ENCODE data around the gene PIGU. TPM values are rescaled to one million over a fixed set of nuclear protein-coding genes. Genes with fewer than 3 reads are reported as not detected.
A peak's percentile ranks its signal among the peaks of the same experiment; 100 is the strongest.

PIGU gene
- total RNA-seq, 1 experiment from 2014 or later = 32.8 TPM

DNA sequence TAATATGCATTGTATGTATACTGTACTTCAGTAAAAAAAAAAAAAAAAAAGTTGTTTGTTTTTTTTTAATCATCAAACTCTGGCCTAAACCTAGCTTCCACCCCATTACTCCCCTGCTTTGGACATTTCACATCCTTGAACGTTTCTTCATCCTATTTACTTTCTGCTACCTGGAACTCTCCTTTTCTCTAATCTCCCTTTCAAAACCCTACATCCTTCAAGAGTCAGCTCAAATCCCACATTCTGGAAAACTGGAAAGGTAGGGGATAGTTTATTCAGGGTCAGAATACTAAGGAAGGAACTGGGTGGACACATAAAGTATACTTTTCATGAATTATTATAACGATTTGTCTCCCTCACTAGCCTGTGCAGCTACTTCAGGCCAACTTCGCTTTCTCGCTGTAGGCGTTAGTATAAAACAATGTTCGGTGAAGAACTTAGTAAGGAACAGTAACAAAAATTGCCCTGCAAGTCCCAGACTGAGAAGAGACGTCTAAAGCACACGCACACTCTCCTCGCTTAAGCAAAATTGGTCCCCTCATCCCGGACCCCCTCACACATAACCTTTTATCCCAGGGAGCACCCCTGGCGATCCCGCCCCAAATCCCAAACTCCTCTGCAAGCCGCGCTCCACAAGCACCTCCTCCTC is 775 bp downstream of the PIGU start:
- no peak overlapping the region for H4K8ac ChIP-seq (replicated peaks; ENCODE audit: insufficient read length, low read depth, low read length)
- H3K9me3 ChIP-seq (ENCODE audit: control insufficient read depth, low read depth, low read length) = no peaks in the 10 kb centered on the region
- no CpG with 5 or more reads among the region's 14 CpGs for WGBS (ENCODE audit: extremely low coverage, insufficient read length, low lambda C conversion rate)
- H3T11ph ChIP-seq (ENCODE audit: low read length) = no peak overlapping the region
- H2AK5ac ChIP-seq (ENCODE audit: insufficient read length, low read length) = no peak overlapping the region
- no peaks in the 10 kb centered on the region for H3K27me3 Mint-ChIP-seq (ENCODE audit: low read depth)
- H3K4me1 Mint-ChIP-seq = peaks cover 8 to 9% of the 10 kb centered on the region in 2 experiments
- no peak overlapping the region for H2BK15ac ChIP-seq (ENCODE audit: low read depth, low read length)
- H3K23me2 ChIP-seq (ENCODE audit: insufficient read length, low read depth, low read length, poor library complexity, severe bottlenecking) = peaks cover 4% of the 10 kb centered on the region
- no peak overlapping the region for H2BK20ac ChIP-seq (ENCODE audit: low read depth, low read length, poor library complexity, severe bottlenecking)
- peaks cover 5% of the 10 kb centered on the region for H3K79me1 ChIP-seq (ENCODE audit: insufficient read depth, low read depth, low read length, poor library complexity, severe bottlenecking)
- peak overlapping the region; percentile 87 to 95 (median 92); a peak in 6 of 7 replicates for H3K27ac Mint-ChIP-seq
- H2BK5ac ChIP-seq (ENCODE audit: insufficient read length, low read length) = no peak overlapping the region
- no peaks in the 10 kb centered on the region for H3K9me3 Mint-ChIP-seq
- H3K4me3 Mint-ChIP-seq = peak overlapping the region; percentile 89 to 95
- peak overlapping the region; percentile 98 for H3K4me2 ChIP-seq (ENCODE audit: insufficient read depth, insufficient read length, low read length)
- H2BK12ac ChIP-seq (ENCODE audit: insufficient read length, low read depth, low read length) = no peak overlapping the region
- H3K23ac ChIP-seq (ENCODE audit: insufficient read length, low read depth, low read length) = no peak overlapping the region
- peak overlapping the region; percentile 28 for H3K9ac ChIP-seq (ENCODE audit: extremely low read depth, insufficient read length, low read length)
- H3K18ac ChIP-seq (ENCODE audit: insufficient read length, low read depth, low read length) = no peak overlapping the region
- no peak for DNase-seq
- no peak overlapping the region for H2BK120ac ChIP-seq (ENCODE audit: low read depth, low read length, poor library complexity, severe bottlenecking)
- no peak overlapping the region for H3K4ac ChIP-seq (ENCODE audit: low read depth, low read length)
- TF ChIP-seq, protein P1, sequence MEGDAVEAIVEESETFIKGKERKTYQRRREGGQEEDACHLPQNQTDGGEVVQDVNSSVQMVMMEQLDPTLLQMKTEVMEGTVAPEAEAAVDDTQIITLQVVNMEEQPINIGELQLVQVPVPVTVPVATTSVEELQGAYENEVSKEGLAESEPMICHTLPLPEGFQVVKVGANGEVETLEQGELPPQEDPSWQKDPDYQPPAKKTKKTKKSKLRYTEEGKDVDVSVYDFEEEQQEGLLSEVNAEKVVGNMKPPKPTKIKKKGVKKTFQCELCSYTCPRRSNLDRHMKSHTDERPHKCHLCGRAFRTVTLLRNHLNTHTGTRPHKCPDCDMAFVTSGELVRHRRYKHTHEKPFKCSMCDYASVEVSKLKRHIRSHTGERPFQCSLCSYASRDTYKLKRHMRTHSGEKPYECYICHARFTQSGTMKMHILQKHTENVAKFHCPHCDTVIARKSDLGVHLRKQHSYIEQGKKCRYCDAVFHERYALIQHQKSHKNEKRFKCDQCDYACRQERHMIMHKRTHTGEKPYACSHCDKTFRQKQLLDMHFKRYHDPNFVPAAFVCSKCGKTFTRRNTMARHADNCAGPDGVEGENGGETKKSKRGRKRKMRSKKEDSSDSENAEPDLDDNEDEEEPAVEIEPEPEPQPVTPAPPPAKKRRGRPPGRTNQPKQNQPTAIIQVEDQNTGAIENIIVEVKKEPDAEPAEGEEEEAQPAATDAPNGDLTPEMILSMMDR (conservative IDR thresholded peaks at IDR 0.05) = no peak
- no peak overlapping the region for H4K5ac ChIP-seq (ENCODE audit: insufficient read length, low read depth, low read length)
- H4K20me1 ChIP-seq (ENCODE audit: control insufficient read depth, insufficient read depth, insufficient read length) = no peaks in the 10 kb centered on the region
- H3K36me3 Mint-ChIP-seq (ENCODE audit: insufficient read depth in 1 of 3, low read depth in 3 of 3) = no peaks in the 10 kb centered on the region
- no peak overlapping the region for H3K14ac ChIP-seq (ENCODE audit: insufficient read depth, low read length)
- H4K91ac ChIP-seq (ENCODE audit: insufficient read length, low read depth, low read length) = no peak overlapping the region
- no peak overlapping the region for H3K56ac ChIP-seq (ENCODE audit: insufficient read length, low read depth, low read length)
- H2AFZ ChIP-seq (ENCODE audit: low read length) = peak overlapping the region; percentile 80
- H3K27ac ChIP-seq (ENCODE audit: insufficient read length, low read depth, low read length) = no peak overlapping the region
- no peaks in the 10 kb centered on the region; the same call in 1 of the 2 replicates for H3K4me1 ChIP-seq (ENCODE audit: insufficient read depth, low read length)
- peaks cover 5% of the 10 kb centered on the region; the same call in 1 of the 2 replicates for H3K79me2 ChIP-seq (ENCODE audit: insufficient read depth, low read length)
- H3K27me3 ChIP-seq (ENCODE audit: insufficient read depth, low read length) = no peaks in the 10 kb centered on the region
